HL-60 (cell line): ENCODE results near the gene RXFP4.
A peak's percentile ranks its signal among the peaks of the same experiment; 100 is the strongest.

Experiments used
- POLR2AphosphoS5 ChIP-seq: IDR thresholded peaks from 2 replicates; pipeline ENCODE4 v1.6.1; 2012; ENCODE audit warnings: low read depth
- TF ChIP-seq, protein P1 (sequence below): IDR thresholded peaks from one replicate; pipeline ENCODE4 v1.5.1; 2011; ENCODE audit warnings: low read length, control low read depth, inconsistent platforms; ENCODE audit not compliant: insufficient read depth

DNA sequence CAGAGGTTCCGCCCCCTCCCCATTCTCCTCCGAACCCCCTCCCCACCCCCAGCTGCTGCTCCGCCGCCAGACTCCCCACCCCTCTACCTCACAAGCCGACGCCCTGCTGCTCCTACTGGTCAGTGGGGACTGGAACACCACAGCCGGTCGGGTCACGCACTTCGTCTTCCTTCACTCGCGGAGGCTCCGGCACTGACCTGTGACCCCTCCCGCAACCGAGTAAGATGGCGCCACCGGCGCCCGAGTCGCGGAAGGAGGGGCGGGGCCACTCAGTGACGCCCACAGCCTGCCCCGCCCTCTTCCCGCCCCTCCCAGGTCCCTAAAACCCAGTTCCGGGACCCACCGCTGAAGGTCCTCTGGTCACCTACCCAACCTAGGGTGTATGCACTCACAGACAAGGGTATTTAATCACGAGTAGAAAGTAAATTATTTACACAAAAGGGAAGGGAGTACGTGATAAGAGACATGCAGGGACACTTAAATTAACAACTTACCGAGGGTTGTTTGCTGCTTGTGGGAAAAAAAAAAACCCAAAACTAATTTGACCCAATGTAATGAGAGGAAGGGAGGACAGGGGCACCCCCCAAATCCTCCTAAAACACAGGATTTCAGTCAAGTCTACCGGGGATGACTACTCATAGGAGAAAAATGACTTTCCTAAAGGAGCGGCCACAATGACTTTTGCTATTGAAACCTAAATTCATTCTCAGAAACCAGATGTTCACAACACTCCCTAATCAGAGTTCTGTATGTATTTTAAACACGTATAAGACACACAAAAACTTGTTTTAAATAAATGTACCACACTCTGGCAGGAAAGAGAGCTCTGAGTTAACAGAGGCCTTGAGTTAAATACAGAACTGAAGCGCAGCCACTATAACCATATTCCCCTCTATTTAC is 30.0 kb upstream of the RXFP4 start, which contains the start of gene RIT1:
- TF ChIP-seq, protein P1, sequence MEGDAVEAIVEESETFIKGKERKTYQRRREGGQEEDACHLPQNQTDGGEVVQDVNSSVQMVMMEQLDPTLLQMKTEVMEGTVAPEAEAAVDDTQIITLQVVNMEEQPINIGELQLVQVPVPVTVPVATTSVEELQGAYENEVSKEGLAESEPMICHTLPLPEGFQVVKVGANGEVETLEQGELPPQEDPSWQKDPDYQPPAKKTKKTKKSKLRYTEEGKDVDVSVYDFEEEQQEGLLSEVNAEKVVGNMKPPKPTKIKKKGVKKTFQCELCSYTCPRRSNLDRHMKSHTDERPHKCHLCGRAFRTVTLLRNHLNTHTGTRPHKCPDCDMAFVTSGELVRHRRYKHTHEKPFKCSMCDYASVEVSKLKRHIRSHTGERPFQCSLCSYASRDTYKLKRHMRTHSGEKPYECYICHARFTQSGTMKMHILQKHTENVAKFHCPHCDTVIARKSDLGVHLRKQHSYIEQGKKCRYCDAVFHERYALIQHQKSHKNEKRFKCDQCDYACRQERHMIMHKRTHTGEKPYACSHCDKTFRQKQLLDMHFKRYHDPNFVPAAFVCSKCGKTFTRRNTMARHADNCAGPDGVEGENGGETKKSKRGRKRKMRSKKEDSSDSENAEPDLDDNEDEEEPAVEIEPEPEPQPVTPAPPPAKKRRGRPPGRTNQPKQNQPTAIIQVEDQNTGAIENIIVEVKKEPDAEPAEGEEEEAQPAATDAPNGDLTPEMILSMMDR, result no peak
- TF ChIP-seq POLR2AphosphoS5, result peak; percentile 90
